ENCODE data around the gene LY6G6D.

The LY6G6D gene

GRCh38 chr6:31750411-31751022, 35.4 kb downstream of the LY6G6D start:
- Histone ChIP-seq H3K4me1 (ENCODE audit: control insufficient read depth, low read length) (no peaks in the 10 kb centered on the region), H4K20me1 (ENCODE audit: control insufficient read depth, insufficient read depth, low read depth, low read length) (no peaks in the 10 kb centered on the region), H3K4me3 (ENCODE audit: low read length) (no peak overlapping the region), H3K27me3 (ENCODE audit: control insufficient read depth, low read length) (no peaks in the 10 kb centered on the region), H3K27ac (ENCODE audit: low read depth, low read length) (no peak overlapping the region), H3K4me2 (ENCODE audit: low read length) (no peak overlapping the region), H3F3A (ENCODE audit: control insufficient read depth, insufficient read depth) (peaks cover 10% of the 10 kb centered on the region), H3K9me2 (replicated peaks; ENCODE audit: control insufficient read depth, low read length) (no peaks in the 10 kb centered on the region), H3K36me3 (ENCODE audit: control insufficient read depth, low read length) (peaks cover 27% of the 10 kb centered on the region), H3K79me2 (ENCODE audit: control insufficient read depth, low read length) (no peaks in the 10 kb centered on the region), H3K9me3 (ENCODE audit: control insufficient read depth, insufficient read depth, low read length) (no peaks in the 10 kb centered on the region)
- no peak for TF ChIP-seq EZH2phosphoT487 (IDR thresholded peaks at IDR 0.05; ENCODE audit: borderline replicate concordance, low read length)
- TF ChIP-seq, protein P1, sequence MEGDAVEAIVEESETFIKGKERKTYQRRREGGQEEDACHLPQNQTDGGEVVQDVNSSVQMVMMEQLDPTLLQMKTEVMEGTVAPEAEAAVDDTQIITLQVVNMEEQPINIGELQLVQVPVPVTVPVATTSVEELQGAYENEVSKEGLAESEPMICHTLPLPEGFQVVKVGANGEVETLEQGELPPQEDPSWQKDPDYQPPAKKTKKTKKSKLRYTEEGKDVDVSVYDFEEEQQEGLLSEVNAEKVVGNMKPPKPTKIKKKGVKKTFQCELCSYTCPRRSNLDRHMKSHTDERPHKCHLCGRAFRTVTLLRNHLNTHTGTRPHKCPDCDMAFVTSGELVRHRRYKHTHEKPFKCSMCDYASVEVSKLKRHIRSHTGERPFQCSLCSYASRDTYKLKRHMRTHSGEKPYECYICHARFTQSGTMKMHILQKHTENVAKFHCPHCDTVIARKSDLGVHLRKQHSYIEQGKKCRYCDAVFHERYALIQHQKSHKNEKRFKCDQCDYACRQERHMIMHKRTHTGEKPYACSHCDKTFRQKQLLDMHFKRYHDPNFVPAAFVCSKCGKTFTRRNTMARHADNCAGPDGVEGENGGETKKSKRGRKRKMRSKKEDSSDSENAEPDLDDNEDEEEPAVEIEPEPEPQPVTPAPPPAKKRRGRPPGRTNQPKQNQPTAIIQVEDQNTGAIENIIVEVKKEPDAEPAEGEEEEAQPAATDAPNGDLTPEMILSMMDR (IDR thresholded peaks at IDR 0.05; ENCODE audit: low read depth, low read length, poor library complexity, severe bottlenecking): no peak

DNA sequence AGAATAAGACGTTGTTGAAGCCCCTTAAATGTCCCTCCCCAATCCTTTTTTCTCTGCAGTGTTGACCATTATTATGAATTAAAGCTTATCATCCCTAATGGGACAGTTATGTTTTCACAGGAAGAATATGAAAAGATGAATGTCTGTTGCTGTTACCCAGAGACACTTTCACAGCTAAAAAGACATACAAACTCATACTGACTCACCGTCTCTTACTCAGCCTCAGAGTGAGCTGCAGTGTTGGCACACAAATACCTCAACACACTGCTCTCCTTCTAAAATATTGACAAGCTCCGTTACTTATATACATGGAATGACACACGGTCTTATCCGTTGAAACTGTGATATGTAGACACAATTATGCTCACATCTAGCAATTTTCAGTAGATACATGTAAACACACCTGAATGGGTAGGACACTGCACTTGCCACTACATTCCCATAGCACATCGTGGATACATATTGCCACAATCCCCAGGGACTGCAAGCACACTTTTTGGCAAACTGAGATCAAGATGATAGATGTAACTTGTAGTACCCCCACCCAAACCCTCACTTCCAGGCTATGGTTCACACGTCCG, 37.7 kb downstream of the LY6G6D start:
- no peak overlapping the region for H3K4me2 ChIP-seq (ENCODE audit: low read length)
- H3K79me2 ChIP-seq (ENCODE audit: control insufficient read depth, low read length): no peaks in the 10 kb centered on the region
- peaks cover 10% of the 10 kb centered on the region for H3F3A ChIP-seq (ENCODE audit: control insufficient read depth, insufficient read depth)
- no peak overlapping the region for H3K27ac ChIP-seq (ENCODE audit: low read depth, low read length)
- H3K9me3 ChIP-seq (ENCODE audit: control insufficient read depth, insufficient read depth, low read length): no peaks in the 10 kb centered on the region
- H3K36me3 ChIP-seq (ENCODE audit: control insufficient read depth, low read length): peaks cover 16% of the 10 kb centered on the region
- H3K9me2 ChIP-seq (replicated peaks; ENCODE audit: control insufficient read depth, low read length): no peaks in the 10 kb centered on the region
- no peaks in the 10 kb centered on the region for H3K27me3 ChIP-seq (ENCODE audit: control insufficient read depth, low read length)
- no peaks in the 10 kb centered on the region for H3K4me1 ChIP-seq (ENCODE audit: control insufficient read depth, low read length)
- H3K4me3 ChIP-seq (ENCODE audit: low read length): no peak overlapping the region
- no peaks in the 10 kb centered on the region for H4K20me1 ChIP-seq (ENCODE audit: control insufficient read depth, insufficient read depth, low read depth, low read length)
- TF ChIP-seq, protein P1 (IDR thresholded peaks at IDR 0.05; ENCODE audit: low read depth, low read length, poor library complexity, severe bottlenecking): no peak
- no peak for TF ChIP-seq EZH2phosphoT487 (IDR thresholded peaks at IDR 0.05; ENCODE audit: borderline replicate concordance, low read length)

GRCh38 chr6:31758281-31758680, 43.1 kb downstream of the LY6G6D start:
- Histone ChIP-seq H4K20me1 (ENCODE audit: control insufficient read depth, insufficient read depth, low read depth, low read length) (no peaks in the 10 kb centered on the region), H3K79me2 (ENCODE audit: control insufficient read depth, low read length) (no peaks in the 10 kb centered on the region), H3F3A (ENCODE audit: control insufficient read depth, insufficient read depth) (no peaks in the 10 kb centered on the region), H3K27ac (ENCODE audit: low read depth, low read length) (no peak overlapping the region), H3K36me3 (ENCODE audit: control insufficient read depth, low read length) (peaks cover 42% of the 10 kb centered on the region), H3K9me3 (ENCODE audit: control insufficient read depth, insufficient read depth, low read length) (no peaks in the 10 kb centered on the region), H3K4me3 (ENCODE audit: low read length) (no peak overlapping the region), H3K4me2 (ENCODE audit: low read length) (no peak overlapping the region), H3K27me3 (ENCODE audit: control insufficient read depth, low read length) (no peaks in the 10 kb centered on the region), H3K9me2 (replicated peaks; ENCODE audit: control insufficient read depth, low read length) (no peaks in the 10 kb centered on the region), H3K4me1 (ENCODE audit: control insufficient read depth, low read length) (no peaks in the 10 kb centered on the region)
- TF ChIP-seq, protein P1 (IDR thresholded peaks at IDR 0.05; ENCODE audit: low read depth, low read length, poor library complexity, severe bottlenecking): no peak
- TF ChIP-seq EZH2phosphoT487 (IDR thresholded peaks at IDR 0.05; ENCODE audit: borderline replicate concordance, low read length): no peak
